Activated CD4-positive, alpha-beta T cell treated with anti-CD3 and anti-CD28 coated beads for 48 hours (primary cell): ENCODE measurements around the gene TMED6.
A peak's percentile ranks its signal among the peaks of the same experiment; 100 is the strongest.

Experiments used
- DNase-seq: peaks from one replicate; pipeline ENCODE4 v3.0.0-alpha.2; 2020

TMED6 gene

DNA sequence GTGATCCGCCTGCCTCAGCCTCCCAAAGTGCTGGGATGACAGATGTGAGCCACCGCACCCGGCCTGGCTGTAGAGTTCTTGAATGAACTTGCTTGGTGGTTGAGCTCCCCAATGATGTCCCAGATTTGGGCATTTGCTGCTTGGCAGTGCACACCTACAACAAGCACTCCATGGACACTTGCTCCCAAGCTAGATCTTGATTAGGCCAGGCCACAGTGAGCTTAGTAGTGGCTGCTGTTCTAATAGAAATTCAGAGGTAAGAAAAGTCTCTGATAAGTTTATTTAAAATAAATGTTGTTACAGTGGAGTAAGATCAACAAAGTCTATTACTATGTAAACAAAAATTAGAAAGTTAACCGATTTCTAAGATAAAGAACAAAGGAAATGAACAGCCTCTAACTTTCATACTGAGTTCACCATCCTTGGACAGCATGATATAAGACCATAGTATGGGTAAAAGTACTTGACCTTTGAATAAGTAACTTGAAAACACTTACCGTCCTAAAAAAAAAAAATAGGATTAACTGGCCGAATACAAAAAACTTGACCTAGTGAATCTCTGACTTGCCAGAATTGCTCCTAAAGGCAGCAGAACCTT, 951 bp downstream of the TMED6 start:
- no peak for DNase-seq

- DNase-seq = no peak
Measured at GRCh38 chr16:69349536-69349935, 2.0 kb downstream of the TMED6 start.

- DNase-seq = no peak
Measured at GRCh38 chr16:69348222-69348621, 3.4 kb downstream of the TMED6 start.

GRCh38 chr16:69346683-69347082, 4.9 kb downstream of the TMED6 start:
- no peak for DNase-seq

GRCh38 chr16:69345923-69346322, 5.7 kb downstream of the TMED6 start:
- DNase-seq = no peak

GRCh38 chr16:69344171-69344570, 7.4 kb downstream of the TMED6 start:
- no peak for DNase-seq

DNA sequence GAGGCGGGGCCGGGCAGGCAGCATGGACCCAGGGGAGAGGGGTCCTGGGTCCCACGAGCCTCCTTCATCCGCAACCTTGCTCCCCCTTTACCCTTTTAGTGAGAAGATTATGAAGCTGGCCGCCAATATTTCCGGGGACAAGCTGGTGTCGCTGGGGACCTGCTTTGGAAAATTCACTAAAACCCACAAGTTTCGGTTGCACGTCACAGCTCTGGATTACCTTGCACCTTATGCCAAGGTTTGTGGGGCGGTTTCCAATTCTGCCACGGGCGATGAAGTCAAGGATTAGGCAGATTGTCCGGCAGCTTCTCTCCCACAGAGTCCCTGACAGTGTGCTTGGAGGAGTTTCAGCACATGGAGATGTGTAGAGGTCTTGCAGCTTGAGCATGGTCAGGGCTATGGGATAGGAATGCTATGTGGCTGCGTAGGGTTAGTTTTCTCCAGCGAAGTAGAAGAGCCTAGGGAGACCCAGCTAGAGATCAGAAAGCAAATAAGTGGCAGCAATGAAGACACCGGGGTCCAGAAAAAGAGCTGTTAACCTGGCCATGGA, 11.4 kb downstream of the TMED6 start:
- peak; percentile 51 for DNase-seq

GRCh38 chr16:69339289-69340094, 12.1 kb downstream of the TMED6 start, which contains the start of the genes COG8 and NIP7:
Gene COG8 (minus strand): TSS chr16:69339564. CDS start chr16:69339552, 12 bp downstream.
Gene NIP7 (plus strand): TSS chr16:69339772. CDS start chr16:69339830, 58 bp downstream.
- DNase-seq = peak; percentile 95

GRCh38 chr16:69338557-69339288, 12.9 kb downstream of the TMED6 start:
- peak; percentile 77 for DNase-seq

DNA sequence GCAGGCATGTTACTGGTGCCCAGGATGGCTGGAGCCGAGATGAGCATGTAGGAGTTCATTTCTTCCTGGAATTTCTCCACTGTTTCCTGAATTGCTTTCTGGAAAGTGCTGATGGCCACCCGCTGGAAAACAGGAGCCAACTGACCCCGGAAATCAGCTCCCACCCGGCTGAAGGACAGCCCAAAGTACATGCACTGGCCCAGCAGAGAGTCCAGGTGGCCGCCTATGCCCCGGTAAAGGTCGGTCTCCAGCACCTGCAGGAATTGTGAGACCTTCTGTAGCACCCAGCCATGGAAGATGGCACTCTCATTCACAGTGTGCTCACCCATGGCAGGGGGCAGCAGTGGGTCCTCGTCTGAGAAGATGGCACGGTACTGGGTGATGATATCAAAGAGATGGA, 16.9 kb downstream of the TMED6 start:
- no peak for DNase-seq

- peak; percentile 87 for DNase-seq
Measured at GRCh38 chr16:69330286-69331109, 21.1 kb downstream of the TMED6 start, which contains the start of gene PDF. Gene PDF (minus strand): TSS chr16:69330588. CDS start chr16:69330570, 18 bp downstream.

DNA sequence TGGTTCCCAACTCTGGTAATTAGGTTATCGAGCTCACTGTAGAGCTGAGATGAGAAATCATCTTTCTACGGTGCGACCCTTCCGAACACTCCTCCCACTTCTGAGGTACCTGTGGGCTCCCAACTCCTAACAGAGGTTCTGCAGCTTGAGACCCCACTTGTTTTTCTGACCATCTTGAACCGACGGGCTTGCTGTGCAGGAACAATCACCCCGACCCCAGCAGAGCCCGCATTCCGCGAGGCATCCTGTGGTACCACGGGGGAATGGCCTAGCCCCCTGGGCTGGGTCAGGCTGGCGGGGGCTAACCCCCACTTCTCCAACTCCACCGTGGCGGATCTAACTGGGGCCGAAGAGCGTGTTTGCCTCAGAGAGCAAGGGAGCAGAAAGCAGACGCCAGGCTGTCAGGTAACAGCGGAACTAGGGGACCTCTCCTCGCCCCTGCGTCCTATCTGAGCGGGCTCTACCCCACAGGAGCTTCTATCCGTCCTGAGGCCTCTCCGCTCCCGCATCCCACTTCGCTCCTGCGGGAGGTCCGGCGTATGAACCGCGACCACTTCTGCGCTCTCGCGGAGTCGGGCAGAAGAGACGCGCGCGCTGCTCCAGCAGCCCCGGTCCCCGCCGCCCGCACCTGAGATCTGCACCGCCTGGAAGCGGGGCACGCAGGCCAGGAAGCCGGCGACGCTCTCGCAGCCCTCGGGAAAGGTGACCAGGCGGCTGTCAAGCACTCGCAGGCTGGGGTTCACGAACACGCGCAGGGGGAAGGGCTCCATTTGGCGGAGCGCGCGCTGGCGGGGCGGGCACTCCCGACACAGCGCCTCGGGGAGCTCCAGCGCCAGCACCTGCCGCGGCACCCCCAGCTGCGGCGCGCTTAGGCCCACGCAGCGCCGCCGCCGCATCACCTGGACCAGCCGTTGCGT, 22.0 kb downstream of the TMED6 start:
- DNase-seq = peak; percentile 64

- DNase-seq = peak; percentile 29
Measured at GRCh38 chr16:69328854-69329316, 22.7 kb downstream of the TMED6 start.

GRCh38 chr16:69327585-69328310, 23.8 kb downstream of the TMED6 start:
- DNase-seq = no peak

DNA sequence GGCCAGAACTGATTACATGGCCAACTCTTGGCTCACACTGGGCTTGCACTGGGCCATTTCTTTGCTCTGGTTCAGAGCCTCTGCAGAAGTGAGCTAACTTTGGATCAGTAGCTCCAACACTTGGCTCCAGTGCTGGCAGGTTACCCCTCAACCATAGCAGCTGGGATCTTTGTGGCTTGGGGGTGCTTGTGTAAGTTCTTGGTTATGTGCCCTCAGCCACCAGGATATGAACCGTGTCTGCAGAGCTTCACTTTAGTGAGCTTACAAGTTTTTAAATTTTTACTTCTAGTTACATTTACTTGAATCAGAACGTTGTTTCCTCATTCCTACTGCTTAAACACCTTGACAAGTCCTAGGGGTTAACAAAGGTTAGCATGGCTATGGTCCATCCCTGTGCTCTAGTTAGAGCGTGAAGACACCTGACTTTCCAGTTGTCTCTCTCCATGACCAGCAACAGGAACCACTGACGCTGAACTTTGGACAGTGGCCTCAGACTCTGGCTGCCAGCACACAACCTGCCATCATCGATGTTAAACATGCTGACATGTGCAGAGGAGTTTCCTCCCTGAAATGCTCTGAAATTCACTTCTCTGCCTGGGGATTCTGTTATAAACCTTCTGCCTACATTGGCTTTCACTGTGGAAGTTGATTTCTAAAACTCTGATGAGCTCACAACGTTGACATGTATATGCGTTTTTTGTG, 25.3 kb downstream of the TMED6 start:
- DNase-seq = no peak

- DNase-seq = no peak
Measured at GRCh38 chr16:69325784-69326171, 25.8 kb downstream of the TMED6 start.

- DNase-seq = no peak
Measured at GRCh38 chr16:69324585-69325253, 26.9 kb downstream of the TMED6 start.

- no peak for DNase-seq
Measured at GRCh38 chr16:69324013-69324531, 27.5 kb downstream of the TMED6 start.

DNA sequence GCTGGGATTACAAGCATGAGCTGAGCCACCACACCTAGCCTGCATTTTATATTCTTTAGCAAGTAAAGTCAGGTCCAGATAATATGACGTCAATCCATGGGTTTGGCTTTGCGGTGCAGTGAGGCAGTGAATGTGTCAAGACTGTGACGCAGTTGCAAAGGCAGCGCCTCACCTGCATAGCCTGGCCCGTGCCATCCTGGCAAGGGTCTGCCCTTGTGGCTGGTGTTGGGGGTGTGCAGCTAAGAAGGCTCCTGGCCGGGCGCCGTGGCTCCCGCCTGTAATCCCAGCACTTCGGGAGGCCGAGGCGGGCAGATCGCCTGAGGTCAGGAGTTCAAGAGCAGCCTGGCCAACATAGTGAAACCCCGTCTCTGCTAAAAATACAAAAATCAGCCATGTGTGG, 28.2 kb downstream of the TMED6 start:
- DNase-seq = no peak
